ENCODE results near the gene CHRND. TPM values are rescaled to one million over a fixed set of nuclear protein-coding genes. Genes with fewer than 3 reads are reported as not detected.

CHRND gene
- not detected in 5 replicates for total RNA-seq (2022; extraction: Qiagen RNA extraction)

GRCh38 chr2:232525791-232526371, at the start of gene CHRND:
CHRND (plus strand) TSS chr2:232526160; CDS start chr2:232526216, 56 bp downstream.

GRCh38 chr2:232487385-232488096, 38.4 kb upstream of the CHRND start, which contains the start of gene ECEL1:
ECEL1 (minus strand) TSS chr2:232487834; CDS start chr2:232486653, 1,181 bp downstream.

GRCh38 chr2:232519581-232520438, 6.2 kb upstream of the CHRND start, which contains the start of gene PRSS56:
PRSS56 (plus strand) TSS chr2:232520388; CDS start chr2:232520599, 211 bp downstream.

GRCh38 chr2:232539298-232540231, 13.6 kb downstream of the CHRND start, which contains the start of gene CHRNG:
CHRNG (plus strand) TSS chr2:232539692; CDS start chr2:232539748, 56 bp downstream.

GRCh38 chr2:232550354-232551249, 24.6 kb downstream of the CHRND start, which contains the start of the genes EIF4E2 and TIGD1:
EIF4E2 (plus strand) TSS chr2:232550689; CDS start chr2:232550725, 36 bp downstream.
TIGD1 (minus strand) TSS chr2:232550557; CDS start chr2:232549882, 675 bp downstream.

Other genes starting within 250 kb of the CHRND start
- gene ALPP, start 147.4 kb upstream of the CHRND start, total RNA-seq (2022; extraction: Qiagen RNA extraction): 16.1 to 18.1 TPM (median 16.2 TPM) in 5 replicates
- gene ALPG, start 119.3 kb upstream of the CHRND start, total RNA-seq (2022; extraction: Qiagen RNA extraction): 0.33 to 0.55 TPM (median 0.50 TPM) in 5 replicates
- 0.05 TPM in 1 of 5 replicates, not detected in the others for gene ALPI, start 70.0 kb upstream of the CHRND start, total RNA-seq (2022; extraction: Qiagen RNA extraction)
- gene ECEL1, start 38.3 kb upstream of the CHRND start, total RNA-seq (2022; extraction: Qiagen RNA extraction): 0.15 to 0.25 TPM (median 0.23 TPM) in 5 replicates
- 0.06 to 0.17 TPM (median 0.09 TPM) in 5 replicates for gene PRSS56, start 5.8 kb upstream of the CHRND start, total RNA-seq (2022; extraction: Qiagen RNA extraction)
- not detected in 5 replicates for gene CHRNG, start 13.5 kb downstream of the CHRND start, total RNA-seq (2022; extraction: Qiagen RNA extraction)
- gene TIGD1, start 24.4 kb downstream of the CHRND start, total RNA-seq (2022; extraction: Qiagen RNA extraction): 3.9 to 4.6 TPM (median 4.3 TPM) in 5 replicates
- 83.5 to 210 TPM (median 86.1 TPM) in 5 replicates for gene EIF4E2, start 24.5 kb downstream of the CHRND start, total RNA-seq (2022; extraction: Qiagen RNA extraction)
- gene EFHD1, start 107.4 kb downstream of the CHRND start, total RNA-seq (2022; extraction: Qiagen RNA extraction): 3.5 to 5.3 TPM (median 4.2 TPM) in 5 replicates
- 22.6 to 29.0 TPM (median 26.3 TPM) in 5 replicates for gene GIGYF2, start 171.2 kb downstream of the CHRND start, total RNA-seq (2022; extraction: Qiagen RNA extraction)

All from A549 treated with AZD2906 at 1 μM for 4 hours (cell line).